A549 (cell line): ENCODE measurements around the gene CBFA2T2. TPM values are rescaled to one million over a fixed set of nuclear protein-coding genes. Genes with fewer than 3 reads are reported as not detected.

Source experiments
- ATAC-seq, 2 experiments: fragments of 200-7000 bp in 1 of 2; fragments of >200 bp in 1 of 2; cut with Nextera tagmentation in 1 of 2; cut with Tn5 transposase in 1 of 2; 3 replicates each; pipeline versions ENCODE4 v1.8.0 to v1.9.1; 2018 to 2020; ENCODE audit warnings: mild to moderate bottlenecking in 1 of 2, moderate library complexity in 1 of 2
- CTCF ChIA-PET: fragments of 300-600 bp; sonication (Branson Sonifier 250); formaldehyde crosslinking; extraction: SDS; loops from one replicate; lab custom pipeline; 2021; ENCODE audit warnings: antibody characterized with exemption, inconsistent platforms; lab: Yijun Ruan, JAX
- POLR2A ChIA-PET: fragments of 350-600 bp; formaldehyde crosslinking; extraction: SDS; loops from one replicate; lab custom pipeline; 2021; ENCODE audit warnings: antibody characterized with exemption, inconsistent platforms; lab: Yijun Ruan, JAX
- DNase-seq, 2 experiments: peaks; one replicate each; pipeline versions ENCODE4 v3.0.0 to v3.0.0-alpha.2; 2011 to 2016; ENCODE audit warnings: low read depth in 1 of 2, low spot score in 1 of 2
- FAIRE-seq: peaks from 2 replicates; lab custom pipeline; 2011; peaks lifted over from hg19 to GRCh38; lab: Jason Lieb, UNC
- H3K27ac ChIP-seq, 2 experiments: fragments of >200 bp; sonication (Bioruptor Twin); formaldehyde crosslinking; 3 replicates each; pipeline ENCODE4 v1.5.1; 2016 to 2017
- H3K4me1 ChIP-seq: fragments of >200 bp; sonication (Bioruptor Twin); formaldehyde crosslinking; 3 replicates; pipeline ENCODE4 v1.6.1; 2016
- H3K4me2 ChIP-seq: fragments of >200 bp; sonication (Bioruptor Twin); formaldehyde crosslinking; 3 replicates; pipeline ENCODE4 v1.6.1; 2016
- H3K4me3 ChIP-seq: fragments of >200 bp; sonication (Bioruptor Twin); formaldehyde crosslinking; 3 replicates; pipeline ENCODE4 v1.5.1; 2016
- H3K9me3 ChIP-seq: fragments of >200 bp; sonication (Bioruptor Twin); formaldehyde crosslinking; 3 replicates; pipeline ENCODE4 v1.6.1; 2016
- CBX2 ChIP-seq: fragments of 200-600 bp; sonication (generic); IDR thresholded peaks from 2 replicates; pipeline ENCODE4 v1.6.1; 2016; ENCODE audit warnings: low read depth, mild to moderate bottlenecking, borderline replicate concordance
- CBX8 ChIP-seq: fragments of 200-600 bp; sonication (generic); IDR thresholded peaks from 2 replicates; pipeline ENCODE4 v1.6.1; 2016
- EHMT2 ChIP-seq: fragments of 200-600 bp; sonication (generic); IDR thresholded peaks from 2 replicates; pipeline ENCODE4 v1.6.1; 2016; ENCODE audit warnings: antibody characterized with exemption, low read depth, mild to moderate bottlenecking, moderate library complexity
- FOSL2 ChIP-seq, 2 experiments: fragments of 450-650 bp in 1 of 2; fragments of >200 bp in 1 of 2; sonication (Bioruptor Twin) in 1 of 2; formaldehyde crosslinking; IDR thresholded peaks; 2 replicates each; pipeline versions ENCODE4 v1.5.0 to v1.6.1; 2016 to 2020; ENCODE audit warnings: mild to moderate bottlenecking in 1 of 2, moderate library complexity in 1 of 2
- HEYL ChIP-seq: fragments of 250-450 bp; sonication (Bioruptor Pico); IDR thresholded peaks from 2 replicates; pipeline ENCODE4 v1.8.0; 2021; ENCODE audit warnings: mild to moderate bottlenecking, moderate library complexity
- JUN ChIP-seq, 2 experiments: fragments of >200 bp; sonication (Bioruptor Twin); formaldehyde crosslinking; IDR thresholded peaks; 2 replicates in 1 of 2; 3 replicates in 1 of 2; pipeline ENCODE4 v1.6.1; 2016 to 2017
- KDM1A ChIP-seq: fragments of 200-600 bp; sonication (generic); IDR thresholded peaks from 2 replicates; pipeline ENCODE4 v1.6.1; 2016; ENCODE audit warnings: low read depth, mild to moderate bottlenecking
- MAFK ChIP-seq: fragments of 450-650 bp; IDR thresholded peaks from 2 replicates; pipeline ENCODE4 v1.6.1; 2014; ENCODE audit not compliant: partially characterized antibody
- MAZ ChIP-seq: fragments of 150-350 bp; IDR thresholded peaks from 2 replicates; pipeline ENCODE4 v1.6.1; 2014; ENCODE audit warnings: antibody characterized with exemption, low read depth, low read length, borderline replicate concordance
- NFE2L2 ChIP-seq: fragments of 150-350 bp; conservative IDR thresholded peaks from 2 replicates; pipeline ENCODE4 v1.6.1; 2014; ENCODE audit warnings: low read length
- PBX3 ChIP-seq: IDR thresholded peaks from 2 replicates; pipeline ENCODE4 v1.6.1; 2012
- PHF8 ChIP-seq: fragments of 200-600 bp; sonication (generic); IDR thresholded peaks from 2 replicates; pipeline ENCODE4 v1.6.1; 2016; ENCODE audit warnings: low read depth, mild to moderate bottlenecking, antibody characterized with exemption, moderate library complexity, borderline replicate concordance
- POLR2AphosphoS2 ChIP-seq: conservative IDR thresholded peaks from 2 replicates; pipeline ENCODE4 v1.6.1; 2012; ENCODE audit warnings: low read length, improper control_type of control experiment, inconsistent platforms
- RCOR1 ChIP-seq: fragments of 150-350 bp; IDR thresholded peaks from 2 replicates; pipeline ENCODE4 v1.6.1; 2014; ENCODE audit warnings: antibody characterized with exemption, low read length, low read depth
- RFX5 ChIP-seq: fragments of 450-650 bp; IDR thresholded peaks from 2 replicates; pipeline ENCODE4 v1.7.1; 2014; ENCODE audit warnings: antibody characterized with exemption, mild to moderate bottlenecking, moderate library complexity
- ZC3H11A ChIP-seq: fragments of 450-650 bp; IDR thresholded peaks from 2 replicates; pipeline ENCODE4 v1.6.1; 2014; ENCODE audit warnings: antibody characterized with exemption, mild to moderate bottlenecking
- WGBS: methylation state at CpG from one replicate; pipeline ENCODE4 v1.1.6; 2017; ENCODE audit errors: missing lambda C conversion rate; 5-methylcytosine and 5-hydroxymethylcytosine counted together
- polyA plus RNA-seq, 4 experiments: library from polyadenylated mRNA; depleted of rRNA in 3 of 4; stranded (reverse); fragments of >200 nt; fragmentation: RNase III in 1 of 4; extraction: RNeasy Plus Mini Kit Qiagen cat#74134 plus additional on column Dnase treatment in 1 of 4; gene quantifications; 2 replicates in 3 of 4; 3 replicates in 1 of 4; pipeline ENCODE4 v1.2.3, GENCODE V29; 2011 to 2017
- TF ChIP-seq, protein P1 (sequence below): fragments of 450-650 bp; IDR thresholded peaks from 2 replicates; pipeline ENCODE4 v1.6.1; 2014; ENCODE audit warnings: antibody characterized with exemption
- TF ChIP-seq, protein P2 (sequence below): IDR thresholded peaks from 2 replicates; pipeline ENCODE4 v1.6.1; 2012
- TF ChIP-seq, protein P3 (sequence below): fragments of >200 bp; sonication (Bioruptor Twin); formaldehyde crosslinking; IDR thresholded peaks from 3 replicates; pipeline ENCODE4 v1.5.1; 2016
- TF ChIP-seq, protein P4 (sequence below): fragments of 250-450 bp; sonication (Bioruptor Pico); IDR thresholded peaks from 2 replicates; pipeline ENCODE4 v1.5.0; 2021; ENCODE audit warnings: mild to moderate bottlenecking, moderate library complexity, borderline replicate concordance

CBFA2T2 gene
- polyA plus RNA-seq, 2 of the 4 experiments (the other 2 are of a cell fraction) = 6.8 to 9.4 TPM

DNA sequence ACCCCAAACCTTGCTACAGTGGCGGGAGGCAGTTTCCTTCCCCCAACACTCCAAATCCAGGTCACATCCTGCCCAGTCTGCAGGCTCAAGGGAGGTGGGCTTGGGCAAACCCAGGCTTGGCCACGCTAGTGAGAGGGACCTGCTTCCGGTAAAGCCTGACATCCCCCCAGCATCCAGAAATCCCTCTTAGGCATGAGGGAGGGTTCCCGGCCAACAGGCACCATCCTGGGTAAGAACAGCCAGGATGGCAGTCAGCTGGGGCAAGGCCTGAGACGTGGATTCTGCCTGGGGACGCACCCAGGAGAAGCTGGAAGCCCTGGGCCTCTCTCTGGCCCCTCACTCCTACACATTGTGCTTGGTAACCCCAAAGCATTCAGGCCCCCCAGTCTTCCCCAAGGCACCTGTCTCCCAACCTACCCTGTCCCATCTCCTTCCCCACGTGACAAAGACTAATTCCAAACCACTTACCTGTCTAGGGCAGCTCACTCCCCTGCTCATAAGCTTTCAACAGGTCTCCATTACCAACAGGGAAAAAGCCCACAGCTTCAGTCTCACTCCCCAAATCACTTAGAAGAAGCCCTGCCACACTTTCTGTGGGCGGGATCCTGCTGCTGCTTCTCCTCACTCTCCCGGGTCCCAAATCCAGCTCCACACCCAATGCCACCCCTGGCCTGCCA is 174.3 kb downstream of the CBFA2T2 start:
- POLR2A ChIA-PET = interaction anchor here (1.0 to 2.2 kb wide), 8 partner anchors 9 to 174 kb away, joined by 3 to 14 read pairs (median 4); partner anchors contain the start of genes CBFA2T2, E2F1, PXMP4 and ZNF341
- H3K4me2 ChIP-seq = peak overlapping the region; percentile 99
- peak overlapping the region; percentile 83 to 95 for H3K27ac ChIP-seq
- DNase-seq (no peak), ATAC-seq (peak; percentile 7 to 9; a peak in 4 of 6 replicates), FAIRE-seq (no peak)
- WGBS = 72% methylated on average over 8 of the region's 9 CpGs
- CTCF ChIA-PET = interaction anchor here (0.8 to 3.3 kb wide), 8 partner anchors 8 to 406 kb away, joined by 3 to 28 read pairs (median 4); no protein-coding TSS in a partner anchor
- no peaks in the 10 kb centered on the region for H3K9me3 ChIP-seq
- TF ChIP-seq NFE2L2 (no peak), PHF8 (0 out of 2 replicates have a peak, but pooled peaks have one; percentile 0), CBX8 (no peak)
- TF ChIP-seq, all 56 proteins: peak for 1
- peaks cover 15% of the 10 kb centered on the region for H3K4me1 ChIP-seq
- H3K4me3 ChIP-seq = peak overlapping the region; percentile 68

- peaks cover 15% of the 10 kb centered on the region for H3K4me1 ChIP-seq
- ATAC-seq = no peak
- TF ChIP-seq, protein P1, sequence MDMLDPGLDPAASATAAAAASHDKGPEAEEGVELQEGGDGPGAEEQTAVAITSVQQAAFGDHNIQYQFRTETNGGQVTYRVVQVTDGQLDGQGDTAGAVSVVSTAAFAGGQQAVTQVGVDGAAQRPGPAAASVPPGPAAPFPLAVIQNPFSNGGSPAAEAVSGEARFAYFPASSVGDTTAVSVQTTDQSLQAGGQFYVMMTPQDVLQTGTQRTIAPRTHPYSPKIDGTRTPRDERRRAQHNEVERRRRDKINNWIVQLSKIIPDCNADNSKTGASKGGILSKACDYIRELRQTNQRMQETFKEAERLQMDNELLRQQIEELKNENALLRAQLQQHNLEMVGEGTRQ = no peak
- TF ChIP-seq FOSL2 (IDR thresholded peaks at IDR 0.05) (no peak), FOSL2 (CRISPR knock-in tag; IDR thresholded peaks at IDR 0.05) (no peak), EHMT2 (no peak), MAFK (peak; percentile 84), PBX3 (no peak), CBX2 (no peak), RFX5 (no peak), HEYL (no peak)
- TF ChIP-seq, protein P2, sequence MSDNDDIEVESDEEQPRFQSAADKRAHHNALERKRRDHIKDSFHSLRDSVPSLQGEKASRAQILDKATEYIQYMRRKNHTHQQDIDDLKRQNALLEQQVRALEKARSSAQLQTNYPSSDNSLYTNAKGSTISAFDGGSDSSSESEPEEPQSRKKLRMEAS = no peak
- TF ChIP-seq, all 56 proteins: peak for 1
- H3K4me3 ChIP-seq = no peak overlapping the region
- CTCF ChIA-PET = interaction anchor here (0.9 to 3.3 kb wide), 3 partner anchors 12 to 405 kb away, joined by 3 to 28 read pairs (median 15); no protein-coding TSS in a partner anchor
- FAIRE-seq = no peak
- peak overlapping the region in 1 of 2 experiments; percentile 95; a peak in 3 of 6 replicates for H3K27ac ChIP-seq
- peak overlapping the region; percentile 99; the same call in 2 of the 3 replicates for H3K4me2 ChIP-seq
- no peaks in the 10 kb centered on the region for H3K9me3 ChIP-seq
- 95% methylated on average over 2 of the region's 2 CpGs for WGBS
- POLR2A ChIA-PET = interaction anchor here (1.3 to 2.2 kb wide), 4 partner anchors 10 to 67 kb away, joined by 3 to 14 read pairs (median 6); partner anchors contain the start of genes PXMP4 and ZNF341
- no peak for DNase-seq
Measured at GRCh38 chr20:33664762-33665144, 174.9 kb downstream of the CBFA2T2 start.

GRCh38 chr20:33666293-33667244 is 176.7 kb downstream of the CBFA2T2 start, which contains the start of gene ACTL10:
ACTL10 (plus strand) TSS chr20:33666943; CDS start chr20:33667498, 555 bp downstream.
- Histone ChIP-seq H3K4me1 (peaks cover 15% of the 10 kb centered on the region), H3K4me2 (no peak within 1 kb of the TSS), H3K9me3 (no peaks in the 10 kb centered on the region), H3K4me3 (no peak within 1 kb of the TSS), H3K27ac (no peak within 1 kb of the TSS)
- ATAC-seq = no peak
- 93% methylated on average over 48 of the region's 50 CpGs for WGBS
- no peak for FAIRE-seq
- DNase-seq = no peak
- CTCF ChIA-PET = interaction anchor here (0.8 to 2.2 kb wide), 6 partner anchors 10 to 209 kb away, joined by 3 to 9 read pairs (median 4); no protein-coding TSS in a partner anchor
- POLR2A ChIA-PET = no interaction called here
- TF ChIP-seq FOSL2 (IDR thresholded peaks at IDR 0.05) = no peak
- TF ChIP-seq FOSL2 (CRISPR knock-in tag; IDR thresholded peaks at IDR 0.05) = no peak
- TF ChIP-seq RFX5 = no peak
- no peak for TF ChIP-seq RCOR1
- TF ChIP-seq CBX2 = no peak
- no peak for TF ChIP-seq HEYL
- TF ChIP-seq POLR2AphosphoS2 = no peak
- TF ChIP-seq, protein P3, sequence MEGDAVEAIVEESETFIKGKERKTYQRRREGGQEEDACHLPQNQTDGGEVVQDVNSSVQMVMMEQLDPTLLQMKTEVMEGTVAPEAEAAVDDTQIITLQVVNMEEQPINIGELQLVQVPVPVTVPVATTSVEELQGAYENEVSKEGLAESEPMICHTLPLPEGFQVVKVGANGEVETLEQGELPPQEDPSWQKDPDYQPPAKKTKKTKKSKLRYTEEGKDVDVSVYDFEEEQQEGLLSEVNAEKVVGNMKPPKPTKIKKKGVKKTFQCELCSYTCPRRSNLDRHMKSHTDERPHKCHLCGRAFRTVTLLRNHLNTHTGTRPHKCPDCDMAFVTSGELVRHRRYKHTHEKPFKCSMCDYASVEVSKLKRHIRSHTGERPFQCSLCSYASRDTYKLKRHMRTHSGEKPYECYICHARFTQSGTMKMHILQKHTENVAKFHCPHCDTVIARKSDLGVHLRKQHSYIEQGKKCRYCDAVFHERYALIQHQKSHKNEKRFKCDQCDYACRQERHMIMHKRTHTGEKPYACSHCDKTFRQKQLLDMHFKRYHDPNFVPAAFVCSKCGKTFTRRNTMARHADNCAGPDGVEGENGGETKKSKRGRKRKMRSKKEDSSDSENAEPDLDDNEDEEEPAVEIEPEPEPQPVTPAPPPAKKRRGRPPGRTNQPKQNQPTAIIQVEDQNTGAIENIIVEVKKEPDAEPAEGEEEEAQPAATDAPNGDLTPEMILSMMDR = no peak
- no peak for TF ChIP-seq ZC3H11A
- no peak for TF ChIP-seq KDM1A
- TF ChIP-seq CBX8 = no peak
- no peak for TF ChIP-seq MAZ
- TF ChIP-seq, protein P4, sequence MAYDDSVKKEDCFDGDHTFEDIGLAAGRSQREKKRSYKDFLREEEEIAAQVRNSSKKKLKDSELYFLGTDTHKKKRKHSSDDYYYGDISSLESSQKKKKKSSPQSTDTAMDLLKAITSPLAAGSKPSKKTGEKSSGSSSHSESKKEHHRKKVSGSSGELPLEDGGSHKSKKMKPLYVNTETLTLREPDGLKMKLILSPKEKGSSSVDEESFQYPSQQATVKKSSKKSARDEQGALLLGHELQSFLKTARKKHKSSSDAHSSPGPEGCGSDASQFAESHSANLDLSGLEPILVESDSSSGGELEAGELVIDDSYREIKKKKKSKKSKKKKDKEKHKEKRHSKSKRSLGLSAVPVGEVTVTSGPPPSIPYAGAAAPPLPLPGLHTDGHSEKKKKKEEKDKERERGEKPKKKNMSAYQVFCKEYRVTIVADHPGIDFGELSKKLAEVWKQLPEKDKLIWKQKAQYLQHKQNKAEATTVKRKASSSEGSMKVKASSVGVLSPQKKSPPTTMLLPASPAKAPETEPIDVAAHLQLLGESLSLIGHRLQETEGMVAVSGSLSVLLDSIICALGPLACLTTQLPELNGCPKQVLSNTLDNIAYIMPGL (CRISPR knock-in tag) = no peak
- TF ChIP-seq, protein P2 = no peak
- no peak for TF ChIP-seq JUN (IDR thresholded peaks at IDR 0.05)
- no peak for TF ChIP-seq NFE2L2
